GM19238 (cell line): ENCODE data around the gene RABL2A.
A peak's percentile ranks its signal among the peaks of the same experiment; 100 is the strongest.
"Not testable (repeated sequence)": the region's sequence is repeated elsewhere in the genome, so short reads cannot be mapped to it uniquely, and the experiment has no call there.

Experiments used
- DNase-seq: peaks from one replicate; pipeline ENCODE4 v3.0.0; 2011; ENCODE audit warnings: low spot score; ENCODE audit not compliant: insufficient read length

Gene RABL2A

DNA sequence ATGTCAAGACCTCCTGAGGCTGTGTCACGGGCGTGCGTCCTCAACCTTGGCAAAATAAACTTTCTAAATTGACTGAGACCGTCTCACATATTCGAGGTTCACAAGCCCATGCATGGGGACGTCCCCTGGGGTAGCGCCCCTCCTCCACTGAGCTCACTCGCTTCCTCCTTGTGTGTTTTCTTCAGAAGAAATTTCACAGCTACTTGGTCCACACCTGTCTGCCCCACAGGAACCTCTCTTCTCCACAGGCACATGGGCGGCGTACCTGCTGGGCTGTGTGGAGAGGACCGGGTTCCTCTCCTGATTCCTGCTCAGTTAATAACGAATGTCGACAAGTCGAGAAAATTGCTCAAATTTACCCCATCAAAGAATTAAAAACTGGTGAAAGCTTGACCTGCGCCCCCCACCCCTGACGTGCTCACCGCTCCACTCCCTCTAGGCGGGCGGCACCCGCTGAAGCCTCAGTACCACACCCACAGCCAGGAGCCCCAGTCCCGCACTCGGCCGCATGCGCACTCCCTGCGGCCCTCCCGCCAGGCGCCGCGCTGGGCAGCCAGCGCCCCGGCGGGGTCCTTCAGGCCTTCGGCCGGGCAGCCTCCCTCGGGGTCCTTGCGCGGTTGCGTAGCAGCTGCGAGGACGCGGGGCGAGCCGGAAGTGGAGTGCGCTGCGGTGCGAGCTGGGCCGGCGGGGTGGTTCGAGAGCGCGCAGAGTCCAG, at the start of gene RABL2A:
Gene RABL2A, plus strand, starts transcription at position 651 of the 715 bp plus-strand sequence. CDS start 1,341 bp downstream, outside the sequence.
- DNase-seq = peak; percentile 37

GRCh38 chr2:113578508-113578907, 48.6 kb upstream of the RABL2A start:
- not testable (repeated sequence) for DNase-seq

DNA sequence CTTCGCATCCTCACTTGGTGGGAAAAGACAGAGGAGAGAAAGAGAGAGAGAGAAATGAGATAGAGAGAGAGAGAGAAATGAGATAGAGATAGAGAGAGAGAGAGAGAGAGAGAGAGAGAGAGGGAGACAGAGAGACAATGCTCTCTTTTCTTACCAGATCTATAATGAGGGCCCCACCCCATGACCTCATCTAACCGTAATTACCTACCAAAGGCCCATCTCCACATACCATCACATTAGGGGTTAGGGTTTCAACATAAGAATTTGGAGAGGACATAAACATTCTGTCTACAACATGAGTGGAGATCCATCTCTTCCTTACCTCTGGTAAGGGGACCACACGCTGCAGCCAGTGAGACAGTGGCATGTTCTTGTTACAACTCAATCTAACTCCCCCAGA, 44.6 kb upstream of the RABL2A start:
- DNase-seq = not testable (repeated sequence)

GRCh38 chr2:113583521-113584225, 43.4 kb upstream of the RABL2A start:
- DNase-seq = peak; percentile 63

GRCh38 chr2:113584311-113585092, 42.6 kb upstream of the RABL2A start:
- DNase-seq = not testable (repeated sequence)

DNA sequence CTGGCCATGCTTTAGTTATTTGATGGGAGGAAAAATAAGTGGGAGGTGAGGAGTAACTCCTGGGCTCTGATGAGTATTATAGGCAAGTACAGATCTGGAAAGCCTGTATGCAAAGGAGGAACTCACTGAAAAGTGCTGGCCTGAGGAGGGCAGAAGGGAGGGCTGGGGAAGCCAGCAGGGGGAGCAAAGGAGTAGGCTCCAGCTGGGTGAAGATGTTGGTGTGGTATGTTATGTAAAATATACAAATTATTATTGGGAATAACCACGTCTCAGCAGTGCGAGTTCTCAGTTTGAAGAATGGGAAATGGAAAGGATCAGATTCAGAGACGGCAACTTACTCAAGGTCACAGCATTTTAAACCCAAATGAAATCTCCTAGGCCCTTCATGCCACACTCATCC, 39.9 kb upstream of the RABL2A start:
- DNase-seq = not testable (repeated sequence)

- not testable (repeated sequence) for DNase-seq
Observed at GRCh38 chr2:113589591-113589990, 37.5 kb upstream of the RABL2A start.

DNA sequence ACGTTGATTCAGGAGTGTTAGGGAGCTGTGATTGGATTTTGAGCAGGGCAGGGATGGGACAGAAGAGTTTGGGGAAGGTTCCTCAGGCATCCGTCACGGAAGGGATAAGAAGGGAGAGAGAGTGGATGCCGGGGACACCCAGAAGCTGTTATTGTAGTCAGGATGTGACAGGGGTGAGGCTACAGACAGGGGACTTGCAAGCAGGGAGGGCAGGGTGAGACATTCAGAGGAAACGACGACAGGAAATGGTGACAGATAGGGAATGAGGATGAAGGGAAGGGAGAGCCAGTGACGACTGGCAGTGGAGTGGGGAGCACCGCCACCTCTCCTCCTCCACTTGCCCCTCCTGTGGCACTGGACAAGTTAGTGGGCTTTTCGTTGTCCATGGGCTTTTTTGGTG, 35.1 kb upstream of the RABL2A start:
- DNase-seq = not testable (repeated sequence)

- DNase-seq = not testable (repeated sequence)
Observed at GRCh38 chr2:113593280-113593679, 33.8 kb upstream of the RABL2A start.

DNA sequence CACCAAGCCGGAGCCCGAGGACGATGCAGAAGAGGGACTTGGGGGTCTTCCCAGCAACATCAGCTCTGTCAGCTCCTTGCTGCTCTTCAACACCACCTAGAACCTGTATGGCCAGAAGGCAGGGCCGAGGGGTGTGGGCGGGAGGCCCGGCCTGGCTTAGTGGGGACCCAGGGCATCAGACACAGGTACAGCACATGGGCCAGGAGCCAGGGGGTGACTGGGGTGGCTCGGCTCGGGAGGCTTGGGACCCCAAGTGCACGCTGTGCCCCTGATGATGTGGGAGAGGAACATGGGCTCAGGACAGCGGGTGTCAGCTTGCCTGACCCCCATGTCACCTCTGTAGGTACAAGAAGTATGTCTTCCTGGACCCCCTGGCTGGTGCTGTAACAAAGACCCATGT, 31.3 kb upstream of the RABL2A start:
- DNase-seq = not testable (repeated sequence)

- DNase-seq = not testable (repeated sequence)
Observed at GRCh38 chr2:113597164-113597563, 29.9 kb upstream of the RABL2A start.

GRCh38 chr2:113597572-113597971, 29.5 kb upstream of the RABL2A start:
- not testable (repeated sequence) for DNase-seq

GRCh38 chr2:113598180-113598579, 28.9 kb upstream of the RABL2A start:
- DNase-seq = not testable (repeated sequence)

DNA sequence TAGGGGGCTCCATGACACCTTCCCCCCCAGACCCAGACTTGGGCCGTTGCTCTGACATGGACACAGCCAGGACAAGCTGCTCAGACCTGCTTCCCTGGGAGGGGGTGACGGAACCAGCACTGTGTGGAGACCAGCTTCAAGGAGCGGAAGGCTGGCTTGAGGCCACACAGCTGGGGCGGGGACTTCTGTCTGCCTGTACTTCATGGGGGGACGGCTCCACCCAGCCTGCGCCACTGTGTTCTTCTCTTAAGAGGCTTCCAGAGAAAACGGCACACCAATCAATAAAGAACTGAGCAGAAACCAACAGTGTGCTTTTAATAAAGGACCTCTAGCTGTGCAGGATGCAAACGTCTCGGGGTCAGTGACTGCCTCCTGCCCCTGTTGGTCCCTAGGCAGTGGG, 28.3 kb upstream of the RABL2A start:
- not testable (repeated sequence) for DNase-seq

- DNase-seq = not testable (repeated sequence)
Observed at GRCh38 chr2:113599208-113599607, 27.9 kb upstream of the RABL2A start.

DNA sequence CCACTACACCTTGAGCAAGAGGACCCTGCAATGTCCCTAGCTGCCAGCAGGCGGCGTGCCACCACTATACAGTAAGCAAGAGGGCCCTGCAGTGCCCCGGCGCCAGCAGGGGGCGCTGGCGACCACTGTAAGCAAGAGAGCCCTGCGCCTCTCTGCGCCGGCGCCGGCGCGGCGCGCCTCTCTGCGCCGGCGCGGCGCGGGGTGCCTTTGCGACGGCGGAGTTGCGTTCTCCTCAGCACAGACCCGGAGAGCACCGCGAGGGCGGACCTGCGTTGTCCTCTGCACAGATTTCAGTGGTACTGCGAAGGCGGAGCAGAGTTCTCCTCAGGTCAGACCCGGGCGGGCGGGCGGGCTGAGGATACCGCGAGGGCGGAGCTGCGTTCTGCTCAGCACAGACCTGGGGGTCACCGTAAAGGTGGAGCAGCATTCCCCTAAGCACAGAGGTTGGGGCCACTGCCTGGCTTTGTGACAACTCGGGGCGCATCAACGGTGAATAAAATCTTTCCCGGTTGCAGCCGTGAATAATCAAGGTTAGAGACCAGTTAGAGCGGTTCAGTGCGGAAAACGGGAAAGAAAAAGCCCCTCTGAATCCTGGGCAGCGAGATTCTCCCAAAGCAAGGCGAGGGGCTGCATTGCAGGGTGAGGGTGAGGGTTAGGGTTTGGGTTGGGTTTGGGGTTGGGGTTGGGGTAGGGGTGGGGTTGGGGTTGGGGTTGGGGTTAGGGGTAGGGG, 24.9 kb upstream of the RABL2A start:
- not testable (repeated sequence) for DNase-seq

- DNase-seq = no peak
Observed at GRCh38 chr2:113602869-113603466, 24.1 kb upstream of the RABL2A start.

- DNase-seq = peak; percentile 56
Observed at GRCh38 chr2:113603467-113604084, 23.5 kb upstream of the RABL2A start.

DNA sequence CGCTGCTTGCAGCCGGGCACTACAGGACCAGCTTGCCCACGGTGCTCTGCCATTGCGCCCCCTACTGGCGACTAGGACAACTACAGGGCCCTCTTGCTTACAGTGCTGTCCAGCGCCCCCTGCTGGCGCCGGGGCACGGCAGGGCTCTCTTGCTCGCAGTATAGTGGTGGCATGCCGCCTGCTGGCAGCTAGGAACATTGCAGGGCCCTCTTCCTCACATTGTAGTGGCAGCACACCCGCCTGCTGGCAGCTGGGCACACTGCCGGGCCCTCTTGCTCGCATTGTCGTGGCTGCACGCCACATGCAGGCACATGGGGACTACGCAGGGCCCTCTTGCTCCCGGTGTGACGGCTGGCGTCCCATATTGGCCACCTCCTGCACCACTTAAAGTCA, 23.0 kb upstream of the RABL2A start:
- peak; percentile 19 for DNase-seq

DNA sequence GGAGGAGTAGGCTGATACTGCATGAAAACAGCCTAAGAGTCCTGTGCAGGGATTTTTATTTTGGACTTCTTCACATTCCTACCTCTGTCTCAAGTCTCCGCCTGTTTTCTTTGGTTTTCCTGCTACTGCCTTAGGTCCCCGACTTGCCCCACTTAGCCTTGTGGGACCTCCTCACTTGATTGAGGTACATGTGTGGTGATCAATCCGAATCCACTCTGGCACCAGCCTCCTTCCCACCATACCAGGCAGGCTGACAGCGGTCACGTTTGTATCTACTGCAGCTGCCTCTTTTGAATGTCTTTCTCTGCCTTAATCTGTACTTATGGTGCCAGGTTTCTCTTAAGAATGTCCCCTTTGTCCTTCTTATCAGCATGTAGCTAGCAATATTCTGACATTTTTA, 22.4 kb upstream of the RABL2A start:
- not testable (repeated sequence) for DNase-seq
